ENCODE results near the gene TTYH3. TPM values are rescaled to one million over a fixed set of nuclear protein-coding genes. Genes with fewer than 3 reads are reported as not detected.

Gene TTYH3
- total RNA-seq, 1 donor from 2014 or later, result 237 TPM

DNA sequence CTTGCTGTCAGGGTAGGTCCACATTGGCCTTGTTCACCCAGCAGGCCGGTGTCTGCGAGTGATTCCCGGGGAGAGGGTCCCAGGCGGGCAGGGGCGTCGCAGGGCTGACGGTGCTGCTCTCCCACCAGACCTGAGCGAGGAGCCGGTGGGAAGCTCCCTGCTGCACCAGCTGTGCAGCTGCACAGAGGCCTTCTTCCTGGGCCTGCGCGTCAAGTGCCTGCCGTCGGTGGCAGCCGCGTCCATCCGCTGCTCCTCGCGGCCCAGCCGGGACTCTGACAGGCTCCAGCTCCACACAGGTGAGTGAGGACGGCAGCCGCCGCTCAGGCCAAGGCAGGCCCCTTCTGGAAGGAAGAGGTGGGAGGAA lies 70.8 kb downstream of the TTYH3 start:
- H3K4me3 Mint-ChIP-seq, result no peak overlapping the region
- peaks cover 19% of the 10 kb centered on the region for H3K4me1 Mint-ChIP-seq
- no peaks in the 10 kb centered on the region for H3K27me3 Mint-ChIP-seq (ENCODE audit: low read depth)
- no peaks in the 10 kb centered on the region for H3K9me3 Mint-ChIP-seq
- H3K27ac Mint-ChIP-seq (ENCODE audit: unreplicated experiment), result no peak overlapping the region
- TF ChIP-seq, protein P1, sequence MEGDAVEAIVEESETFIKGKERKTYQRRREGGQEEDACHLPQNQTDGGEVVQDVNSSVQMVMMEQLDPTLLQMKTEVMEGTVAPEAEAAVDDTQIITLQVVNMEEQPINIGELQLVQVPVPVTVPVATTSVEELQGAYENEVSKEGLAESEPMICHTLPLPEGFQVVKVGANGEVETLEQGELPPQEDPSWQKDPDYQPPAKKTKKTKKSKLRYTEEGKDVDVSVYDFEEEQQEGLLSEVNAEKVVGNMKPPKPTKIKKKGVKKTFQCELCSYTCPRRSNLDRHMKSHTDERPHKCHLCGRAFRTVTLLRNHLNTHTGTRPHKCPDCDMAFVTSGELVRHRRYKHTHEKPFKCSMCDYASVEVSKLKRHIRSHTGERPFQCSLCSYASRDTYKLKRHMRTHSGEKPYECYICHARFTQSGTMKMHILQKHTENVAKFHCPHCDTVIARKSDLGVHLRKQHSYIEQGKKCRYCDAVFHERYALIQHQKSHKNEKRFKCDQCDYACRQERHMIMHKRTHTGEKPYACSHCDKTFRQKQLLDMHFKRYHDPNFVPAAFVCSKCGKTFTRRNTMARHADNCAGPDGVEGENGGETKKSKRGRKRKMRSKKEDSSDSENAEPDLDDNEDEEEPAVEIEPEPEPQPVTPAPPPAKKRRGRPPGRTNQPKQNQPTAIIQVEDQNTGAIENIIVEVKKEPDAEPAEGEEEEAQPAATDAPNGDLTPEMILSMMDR (conservative IDR thresholded peaks at IDR 0.05), result no peak
- DNase-seq (ENCODE audit: low read depth, low spot score), result no peak
- H3K36me3 Mint-ChIP-seq (ENCODE audit: low read depth), result no peaks in the 10 kb centered on the region

DNA sequence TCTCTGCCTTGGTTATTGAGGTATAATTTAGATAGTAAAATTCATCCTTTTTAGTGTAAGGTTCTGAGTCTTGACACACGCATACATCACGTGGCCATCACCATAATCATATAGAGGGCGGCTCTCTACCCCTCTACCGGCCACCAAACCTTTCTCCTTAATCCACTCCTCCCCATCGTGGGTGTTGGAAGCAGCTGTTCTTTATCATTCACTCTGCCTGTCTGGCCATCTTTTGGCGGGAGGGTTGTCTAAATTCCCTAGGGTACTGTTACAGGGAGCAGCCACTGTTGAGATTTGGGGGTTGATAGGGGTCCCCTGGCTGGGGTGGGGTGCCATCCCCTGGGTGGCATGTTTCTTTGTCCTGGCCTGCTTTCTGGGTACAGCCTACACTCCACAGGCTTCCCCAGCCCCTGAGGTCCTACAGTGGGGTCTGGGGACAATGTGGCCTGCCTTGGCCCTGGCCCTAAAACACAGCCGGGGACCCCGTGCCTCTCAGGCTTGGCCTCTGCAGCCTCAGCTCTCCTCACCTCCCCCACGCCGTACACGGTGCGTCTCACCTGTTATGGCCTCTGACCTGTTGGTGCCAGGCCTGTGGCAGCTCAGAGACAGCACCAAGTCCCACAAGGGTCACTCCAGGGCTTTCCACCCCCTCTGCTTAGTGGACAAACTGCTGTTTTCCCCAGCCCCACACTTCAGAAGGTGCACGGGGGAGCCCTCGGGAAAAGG lies 73.7 kb downstream of the TTYH3 start:
- H3K36me3 Mint-ChIP-seq (ENCODE audit: low read depth), result no peaks in the 10 kb centered on the region
- H3K4me3 Mint-ChIP-seq, result no peak overlapping the region
- H3K27me3 Mint-ChIP-seq (ENCODE audit: low read depth), result no peaks in the 10 kb centered on the region

DNA sequence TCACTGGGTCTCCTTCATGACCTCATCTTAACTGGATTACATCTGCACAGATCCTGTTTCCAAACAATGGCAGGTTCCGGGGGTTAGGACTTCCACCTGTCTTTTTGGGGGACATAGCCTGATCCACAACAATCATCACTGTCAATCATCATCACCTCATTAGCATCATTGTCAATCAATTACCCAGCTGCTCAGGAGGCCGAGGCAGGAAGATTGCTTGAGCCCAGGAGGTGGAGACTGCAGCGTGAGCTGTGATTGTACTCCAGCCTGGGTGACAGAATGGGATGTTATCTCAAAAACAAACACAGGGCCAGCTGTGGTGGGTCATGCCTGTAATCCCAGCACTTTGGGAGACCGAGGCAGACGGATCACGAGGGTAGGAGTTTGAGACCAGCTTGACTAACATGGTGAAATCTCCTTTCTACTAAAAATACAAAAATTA lies 74.9 kb downstream of the TTYH3 start:
- peak overlapping the region; percentile 90 for H3K27ac Mint-ChIP-seq (ENCODE audit: unreplicated experiment)
- no peak for DNase-seq (ENCODE audit: low read depth, low spot score)
- H3K27me3 Mint-ChIP-seq (ENCODE audit: low read depth), result no peaks in the 10 kb centered on the region
- H3K4me1 Mint-ChIP-seq, result peaks cover 19% of the 10 kb centered on the region
- H3K9me3 Mint-ChIP-seq, result no peaks in the 10 kb centered on the region
- peak overlapping the region; percentile 7 for H3K4me3 Mint-ChIP-seq
- TF ChIP-seq, protein P1 (conservative IDR thresholded peaks at IDR 0.05), result no peak
- peaks cover 4% of the 10 kb centered on the region for H3K36me3 Mint-ChIP-seq (ENCODE audit: low read depth)

More for the DNA sequence above, 73.7 kb downstream of the TTYH3 start:
- H3K27ac Mint-ChIP-seq (ENCODE audit: unreplicated experiment), result no peak overlapping the region
- no peaks in the 10 kb centered on the region for H3K9me3 Mint-ChIP-seq
- no peak for DNase-seq (ENCODE audit: low read depth, low spot score)
- TF ChIP-seq, protein P1 (conservative IDR thresholded peaks at IDR 0.05), result no peak
- peaks cover 19% of the 10 kb centered on the region for H3K4me1 Mint-ChIP-seq

DNA sequence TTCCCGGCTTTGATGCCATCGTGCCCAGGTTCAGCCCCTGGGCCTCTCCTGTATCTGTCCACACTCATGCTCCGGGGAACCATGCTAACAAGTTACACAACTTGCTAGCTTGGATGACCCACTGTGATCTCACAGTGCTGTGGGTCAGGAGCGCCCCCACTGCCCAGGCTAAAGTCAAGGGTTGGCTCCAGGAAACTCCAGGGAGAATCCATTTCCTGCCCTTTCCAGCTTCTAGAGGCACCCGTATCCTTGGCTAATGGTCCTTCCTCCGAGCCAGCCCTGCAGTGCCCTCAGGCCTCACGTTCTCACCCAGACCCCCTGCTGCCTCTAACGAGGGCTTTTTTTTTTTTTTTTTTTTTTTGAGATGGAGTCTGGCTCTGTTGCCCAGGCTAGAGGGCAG lies 75.7 kb downstream of the TTYH3 start:
- no peak for DNase-seq (ENCODE audit: low read depth, low spot score)
- TF ChIP-seq, protein P1 (conservative IDR thresholded peaks at IDR 0.05), result no peak
- Mint-ChIP-seq H3K4me3 (no peak overlapping the region), H3K36me3 (ENCODE audit: low read depth) (peaks cover 4% of the 10 kb centered on the region), H3K27ac (ENCODE audit: unreplicated experiment) (peak overlapping the region; percentile 57), H3K9me3 (no peaks in the 10 kb centered on the region), H3K4me1 (peaks cover 14% of the 10 kb centered on the region), H3K27me3 (ENCODE audit: low read depth) (no peaks in the 10 kb centered on the region)

DNA sequence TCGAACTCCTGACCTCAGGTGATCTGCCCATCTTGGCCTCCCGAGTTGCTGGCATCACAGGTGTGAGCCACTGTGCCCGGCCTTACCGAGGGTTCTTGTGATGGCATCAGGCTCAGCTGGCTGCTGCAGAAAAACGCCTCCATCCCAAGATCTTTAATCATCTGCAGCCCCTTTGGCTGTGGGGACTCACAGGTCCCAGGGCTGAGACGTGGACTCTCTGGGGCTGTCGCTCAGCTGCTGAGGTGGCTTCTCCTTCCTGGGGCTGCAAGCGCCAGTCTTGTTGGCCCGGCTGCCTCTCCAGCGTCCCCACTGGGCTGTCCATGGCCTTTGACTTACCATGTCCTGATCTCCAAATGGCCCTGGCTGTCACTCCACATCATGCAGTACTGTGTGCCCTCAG lies 76.3 kb downstream of the TTYH3 start:
- DNase-seq (ENCODE audit: low read depth, low spot score), result no peak
- Mint-ChIP-seq H3K27ac (ENCODE audit: unreplicated experiment) (no peak overlapping the region), H3K36me3 (ENCODE audit: low read depth) (peaks cover 4% of the 10 kb centered on the region), H3K4me3 (no peak overlapping the region), H3K9me3 (no peaks in the 10 kb centered on the region), H3K27me3 (ENCODE audit: low read depth) (no peaks in the 10 kb centered on the region), H3K4me1 (peaks cover 14% of the 10 kb centered on the region)
- TF ChIP-seq, protein P1 (conservative IDR thresholded peaks at IDR 0.05), result no peak

Measured in neural crest cell (in vitro differentiated cells).